ENCODE data around the gene KCMF1.

- no peak for TF ChIP-seq CTCF (conservative IDR thresholded peaks at IDR 0.05)
- no peak for TF ChIP-seq EZH2 (IDR thresholded peaks at IDR 0.05; ENCODE audit: low read depth)
These were observed 105.8 kb downstream of the KCMF1 start for GRCh38 chr2:85076618-85077274.
